Loucy (cell line): ENCODE measurements around the gene HOXD13.

Source experiments
- H2AFZ ChIP-seq: fragments of 200-600 bp; sonication (generic); 2 replicates; pipeline ENCODE4 v1.6.0; 2016; ENCODE audit warnings: antibody characterized with exemption, mild to moderate bottlenecking, low read length, moderate library complexity
- H3F3A ChIP-seq: fragments of 200-600 bp; 2 replicates; pipeline ENCODE4 v1.6.0; 2016; ENCODE audit warnings: antibody characterized with exemption, low read depth, mild to moderate bottlenecking
- H3K27me3 ChIP-seq: fragments of 200-600 bp; sonication (generic); 2 replicates; pipeline ENCODE4 v1.6.1; 2014; ENCODE audit warnings: low read length, mild to moderate bottlenecking; ENCODE audit not compliant: insufficient read depth, poor library complexity, severe bottlenecking
- H3K36me3 ChIP-seq: fragments of 200-600 bp; sonication (generic); 2 replicates; pipeline ENCODE4 v1.6.1; 2016; ENCODE audit warnings: low read length; ENCODE audit not compliant: insufficient read depth
- H3K4me1 ChIP-seq: fragments of 200-600 bp; sonication (generic); 2 replicates; pipeline ENCODE4 v1.5.1; 2014; ENCODE audit warnings: low read length, mild to moderate bottlenecking; ENCODE audit not compliant: insufficient read depth, poor library complexity, severe bottlenecking
- H3K4me2 ChIP-seq: fragments of 200-600 bp; sonication (generic); 2 replicates; pipeline ENCODE4 v1.6.0; 2014; ENCODE audit warnings: antibody characterized with exemption, low read length, low read depth, mild to moderate bottlenecking; ENCODE audit not compliant: poor library complexity, severe bottlenecking
- H3K4me3 ChIP-seq: fragments of 200-600 bp; sonication (generic); 2 replicates; pipeline ENCODE4 v1.5.1; 2014; ENCODE audit warnings: low read length, mild to moderate bottlenecking, mixed read lengths; ENCODE audit not compliant: poor library complexity, severe bottlenecking
- H3K79me2 ChIP-seq: fragments of 200-600 bp; sonication (generic); 2 replicates; pipeline ENCODE4 v1.6.1; 2014; ENCODE audit warnings: low read length; ENCODE audit not compliant: insufficient read depth
- H3K9ac ChIP-seq: fragments of 200-600 bp; sonication (generic); 2 replicates; pipeline ENCODE4 v1.6.0; 2014; ENCODE audit warnings: mild to moderate bottlenecking, low read depth, low read length, moderate library complexity; ENCODE audit not compliant: poor library complexity, severe bottlenecking
- H3K9me2 ChIP-seq: fragments of 200-600 bp; sonication (generic); replicated peaks from 2 replicates; pipeline ENCODE4 v1.6.1; 2016; ENCODE audit warnings: low read depth, low read length, mixed read lengths
- H3K9me3 ChIP-seq: fragments of 200-600 bp; sonication (generic); 2 replicates; pipeline ENCODE4 v1.6.1; 2014; ENCODE audit warnings: mild to moderate bottlenecking, antibody characterized with exemption, low read length, low read depth; ENCODE audit not compliant: insufficient read depth
- H4K20me1 ChIP-seq: fragments of 200-600 bp; sonication (generic); 2 replicates; pipeline ENCODE4 v1.6.0; 2014; ENCODE audit warnings: antibody characterized with exemption, low read length, mild to moderate bottlenecking; ENCODE audit not compliant: insufficient read depth, poor library complexity, severe bottlenecking
- CTCF ChIP-seq: fragments of 200-600 bp; sonication (generic); conservative IDR thresholded peaks from 2 replicates; pipeline ENCODE4 v1.5.1; 2014; ENCODE audit warnings: mild to moderate bottlenecking, antibody characterized with exemption, low read length
- EZH2phosphoT487 ChIP-seq: fragments of 200-600 bp; IDR thresholded peaks from 2 replicates; pipeline ENCODE4 v1.6.1; 2018; ENCODE audit warnings: antibody characterized with exemption, mild to moderate bottlenecking, moderate library complexity, borderline replicate concordance

The HOXD13 gene

GRCh38 chr2:176115883-176116813 is 23.6 kb downstream of the HOXD13 start, which contains the start of gene HOXD10:
Gene HOXD10 (plus strand): TSS chr2:176116778. CDS start chr2:176116834, 56 bp downstream.
- H3K79me2 ChIP-seq: no peaks in the 10 kb centered on the region
- peaks cover 77% of the 10 kb centered on the region for H3K27me3 ChIP-seq
- H3K4me3 ChIP-seq: no peak within 1 kb of the TSS
- H3K9me2 ChIP-seq: no peaks in the 10 kb centered on the region
- H3K4me1 ChIP-seq: peaks cover 10% of the 10 kb centered on the region
- H2AFZ ChIP-seq: no peak within 1 kb of the TSS
- H4K20me1 ChIP-seq: no peaks in the 10 kb centered on the region
- H3K9me3 ChIP-seq: no peaks in the 10 kb centered on the region
- no peak within 1 kb of the TSS for H3K4me2 ChIP-seq
- 0 out of 2 replicates have a peak, but pooled peaks cover 4% of the 10 kb centered on the region for H3F3A ChIP-seq
- H3K9ac ChIP-seq: no peak within 1 kb of the TSS
- no peaks in the 10 kb centered on the region for H3K36me3 ChIP-seq
- TF ChIP-seq EZH2phosphoT487 (no peak), CTCF (no peak)

- H3K36me3 ChIP-seq: no peaks in the 10 kb centered on the region
- no peaks in the 10 kb centered on the region for H3K79me2 ChIP-seq
- H3K9me2 ChIP-seq: no peaks in the 10 kb centered on the region
- H3K4me1 ChIP-seq: peaks cover 10% of the 10 kb centered on the region
- H3K4me2 ChIP-seq: no peak overlapping the region
- no peaks in the 10 kb centered on the region for H4K20me1 ChIP-seq
- no peak for TF ChIP-seq CTCF
- no peak for TF ChIP-seq EZH2phosphoT487
- H3K4me3 ChIP-seq: no peak overlapping the region
- H3K9ac ChIP-seq: no peak overlapping the region
- H3K27me3 ChIP-seq: peaks cover 72% of the 10 kb centered on the region
- 0 out of 2 replicates have a peak, but pooled peaks cover 4% of the 10 kb centered on the region for H3F3A ChIP-seq
- H3K9me3 ChIP-seq: no peaks in the 10 kb centered on the region
- H2AFZ ChIP-seq: no peak overlapping the region
Observed at GRCh38 chr2:176117162-176117822, 24.8 kb downstream of the HOXD13 start.

GRCh38 chr2:176117823-176118371 is 25.4 kb downstream of the HOXD13 start:
- H3K9me3 ChIP-seq: no peaks in the 10 kb centered on the region
- TF ChIP-seq CTCF (no peak), EZH2phosphoT487 (no peak)
- H3K36me3 ChIP-seq: no peaks in the 10 kb centered on the region
- H3K9ac ChIP-seq: no peak overlapping the region
- no peaks in the 10 kb centered on the region for H3K79me2 ChIP-seq
- H2AFZ ChIP-seq: no peak overlapping the region
- H3F3A ChIP-seq: 0 out of 2 replicates have a peak, but pooled peaks cover 4% of the 10 kb centered on the region
- H3K27me3 ChIP-seq: peaks cover 66% of the 10 kb centered on the region
- no peaks in the 10 kb centered on the region for H3K9me2 ChIP-seq
- no peaks in the 10 kb centered on the region for H4K20me1 ChIP-seq
- H3K4me2 ChIP-seq: no peak overlapping the region
- no peak overlapping the region for H3K4me3 ChIP-seq
- H3K4me1 ChIP-seq: peaks cover 10% of the 10 kb centered on the region
